Activated CD8-positive, alpha-beta T cell treated with anti-CD3 and anti-CD28 coated beads for 36 hours (primary cell): Measurements from ENCODE around the gene SOAT2. TPM values are rescaled to one million over a fixed set of nuclear protein-coding genes. Genes with fewer than 3 reads are reported as not detected.

Experiments
- ATAC-seq: fragments of 200-7000 bp; cut with Tn5 transposase; one replicate; pipeline ENCODE4 v1.10.0; 2021; ENCODE audit warnings: mild to moderate bottlenecking, moderate library complexity
- CTCF ChIA-PET: fragments of 350-600 bp; sonication (Branson Sonifier 250); formaldehyde crosslinking; loops from one replicate; lab custom pipeline; 2021; ENCODE audit warnings: antibody characterized with exemption; lab: Charles Lee
- POLR2A ChIA-PET: fragments of 350-600 bp; sonication (Branson Sonifier 250); formaldehyde crosslinking; loops from one replicate; lab custom pipeline; 2021; ENCODE audit warnings: antibody characterized with exemption; lab: Charles Lee
- DNase-seq: peaks from one replicate; pipeline ENCODE4 v3.0.0-alpha.2; 2020
- H3K27ac Mint-ChIP-seq: one replicate; pipeline ENCODE4 v1.8.0; 2021; ENCODE audit warnings: mild to moderate bottlenecking, mixed read lengths
- H3K27me3 Mint-ChIP-seq: one replicate; pipeline ENCODE4 v1.8.0; 2021; ENCODE audit warnings: mixed read lengths
- H3K36me3 Mint-ChIP-seq: one replicate; pipeline ENCODE4 v1.8.0; 2021; ENCODE audit warnings: low read depth, mixed read lengths
- H3K4me1 Mint-ChIP-seq: one replicate; pipeline ENCODE4 v1.8.0; 2021; ENCODE audit warnings: low read depth, mixed read lengths
- H3K4me3 Mint-ChIP-seq: one replicate; pipeline ENCODE4 v1.8.0; 2021; ENCODE audit warnings: mild to moderate bottlenecking, moderate library complexity, mixed read lengths
- H3K9me3 Mint-ChIP-seq: one replicate; pipeline ENCODE4 v1.8.0; 2021; ENCODE audit warnings: mixed read lengths
- intact Hi-C: fragments of 100-400 bp; cut with micrococcal nuclease; formaldehyde crosslinking; loops from one replicate; pipeline ENCODE4 v1.10.0; 2022
- total RNA-seq, 2 experiments: library from RNA; stranded (reverse); gene quantifications; one replicate each; pipeline ENCODE4 v1.2.3, GENCODE V29; 2021
- TF ChIP-seq, protein P1 (sequence below): fragments of 200-600 bp; IDR thresholded peaks from one replicate; pipeline ENCODE4 v1.8.0; 2022; ENCODE audit warnings: antibody characterized with exemption, mild to moderate bottlenecking

SOAT2 gene
- total RNA-seq, 2 experiments from 2014 or later, result 5.3 to 6.7 TPM

DNA sequence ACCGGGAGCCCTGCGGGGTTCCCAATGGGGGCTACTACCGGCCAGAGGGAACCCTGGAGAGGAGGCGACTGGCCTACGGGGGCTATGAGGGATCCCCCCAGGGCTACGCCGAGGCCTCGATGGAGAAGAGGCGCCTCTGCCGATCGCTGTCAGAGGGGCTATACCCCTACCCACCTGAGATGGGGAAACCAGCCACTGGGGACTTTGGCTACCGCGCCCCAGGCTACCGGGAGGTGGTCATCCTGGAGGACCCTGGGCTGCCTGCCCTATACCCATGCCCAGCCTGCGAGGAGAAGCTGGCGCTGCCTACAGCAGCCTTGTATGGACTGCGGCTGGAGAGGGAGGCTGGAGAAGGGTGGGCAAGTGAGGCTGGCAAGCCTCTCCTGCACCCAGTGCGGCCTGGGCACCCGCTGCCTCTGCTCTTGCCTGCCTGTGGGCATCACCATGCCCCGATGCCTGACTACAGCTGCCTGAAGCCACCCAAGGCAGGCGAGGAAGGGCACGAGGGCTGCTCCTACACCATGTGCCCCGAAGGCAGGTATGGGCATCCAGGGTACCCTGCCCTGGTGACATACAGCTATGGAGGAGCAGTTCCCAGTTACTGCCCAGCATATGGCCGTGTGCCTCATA, 43.7 kb upstream of the SOAT2 start:
- TF ChIP-seq, protein P1, sequence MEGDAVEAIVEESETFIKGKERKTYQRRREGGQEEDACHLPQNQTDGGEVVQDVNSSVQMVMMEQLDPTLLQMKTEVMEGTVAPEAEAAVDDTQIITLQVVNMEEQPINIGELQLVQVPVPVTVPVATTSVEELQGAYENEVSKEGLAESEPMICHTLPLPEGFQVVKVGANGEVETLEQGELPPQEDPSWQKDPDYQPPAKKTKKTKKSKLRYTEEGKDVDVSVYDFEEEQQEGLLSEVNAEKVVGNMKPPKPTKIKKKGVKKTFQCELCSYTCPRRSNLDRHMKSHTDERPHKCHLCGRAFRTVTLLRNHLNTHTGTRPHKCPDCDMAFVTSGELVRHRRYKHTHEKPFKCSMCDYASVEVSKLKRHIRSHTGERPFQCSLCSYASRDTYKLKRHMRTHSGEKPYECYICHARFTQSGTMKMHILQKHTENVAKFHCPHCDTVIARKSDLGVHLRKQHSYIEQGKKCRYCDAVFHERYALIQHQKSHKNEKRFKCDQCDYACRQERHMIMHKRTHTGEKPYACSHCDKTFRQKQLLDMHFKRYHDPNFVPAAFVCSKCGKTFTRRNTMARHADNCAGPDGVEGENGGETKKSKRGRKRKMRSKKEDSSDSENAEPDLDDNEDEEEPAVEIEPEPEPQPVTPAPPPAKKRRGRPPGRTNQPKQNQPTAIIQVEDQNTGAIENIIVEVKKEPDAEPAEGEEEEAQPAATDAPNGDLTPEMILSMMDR, result no peak
- Mint-ChIP-seq H3K9me3 (no peaks in the 10 kb centered on the region), H3K36me3 (no peaks in the 10 kb centered on the region), H3K27me3 (no peaks in the 10 kb centered on the region), H3K4me3 (no peak overlapping the region), H3K27ac (no peak overlapping the region), H3K4me1 (no peaks in the 10 kb centered on the region)
- ChIA-PET POLR2A (interaction anchor here (1.2 to 1.6 kb wide), 2 partner anchors 12 to 39 kb away, joined by 4 to 7 read pairs; no protein-coding TSS in a partner anchor), CTCF (no interaction called here)
- no peak for ATAC-seq
- intact Hi-C loops, result no loop called here
- DNase-seq, result no peak

DNA sequence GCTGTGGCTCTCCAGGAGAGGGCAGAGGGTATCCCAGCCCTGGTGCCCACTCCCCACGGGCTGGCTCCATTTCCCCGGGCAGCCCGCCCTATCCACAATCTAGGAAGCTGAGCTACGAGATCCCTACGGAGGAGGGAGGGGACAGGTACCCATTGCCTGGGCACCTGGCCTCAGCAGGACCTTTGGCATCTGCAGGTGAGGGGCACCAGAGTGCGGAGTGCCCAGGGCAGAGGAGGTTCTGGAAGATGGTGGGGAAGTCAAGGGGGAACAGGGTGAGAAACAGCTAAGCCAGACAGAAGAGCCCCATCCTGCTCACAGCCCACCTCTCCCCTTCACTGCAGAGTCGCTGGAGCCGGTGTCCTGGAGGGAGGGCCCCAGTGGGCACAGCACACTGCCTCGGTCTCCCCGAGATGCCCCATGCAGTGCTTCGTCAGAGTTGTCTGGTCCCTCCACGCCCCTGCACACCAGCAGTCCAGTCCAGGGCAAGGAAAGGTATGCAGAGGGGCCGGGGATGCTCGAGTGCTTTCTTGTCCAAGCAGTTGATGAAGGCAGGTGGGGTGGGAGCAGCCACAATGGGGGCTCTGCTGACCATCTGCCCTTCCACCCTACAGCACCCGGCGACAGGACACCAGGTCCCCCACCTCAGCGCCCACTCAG, 43.1 kb upstream of the SOAT2 start:
- no peak for DNase-seq
- Mint-ChIP-seq H3K27me3 (no peaks in the 10 kb centered on the region), H3K36me3 (peaks cover 2% of the 10 kb centered on the region), H3K9me3 (no peaks in the 10 kb centered on the region), H3K4me3 (no peak overlapping the region), H3K27ac (no peak overlapping the region), H3K4me1 (no peaks in the 10 kb centered on the region)
- intact Hi-C loops, result no loop called here
- POLR2A ChIA-PET, result interaction anchor here (0.8 to 1.6 kb wide), 5 partner anchors 13 to 39 kb away, joined by 4 to 7 read pairs (median 5); no protein-coding TSS in a partner anchor
- TF ChIP-seq, protein P1, result no peak
- CTCF ChIA-PET, result no interaction called here
- ATAC-seq, result no peak

DNA sequence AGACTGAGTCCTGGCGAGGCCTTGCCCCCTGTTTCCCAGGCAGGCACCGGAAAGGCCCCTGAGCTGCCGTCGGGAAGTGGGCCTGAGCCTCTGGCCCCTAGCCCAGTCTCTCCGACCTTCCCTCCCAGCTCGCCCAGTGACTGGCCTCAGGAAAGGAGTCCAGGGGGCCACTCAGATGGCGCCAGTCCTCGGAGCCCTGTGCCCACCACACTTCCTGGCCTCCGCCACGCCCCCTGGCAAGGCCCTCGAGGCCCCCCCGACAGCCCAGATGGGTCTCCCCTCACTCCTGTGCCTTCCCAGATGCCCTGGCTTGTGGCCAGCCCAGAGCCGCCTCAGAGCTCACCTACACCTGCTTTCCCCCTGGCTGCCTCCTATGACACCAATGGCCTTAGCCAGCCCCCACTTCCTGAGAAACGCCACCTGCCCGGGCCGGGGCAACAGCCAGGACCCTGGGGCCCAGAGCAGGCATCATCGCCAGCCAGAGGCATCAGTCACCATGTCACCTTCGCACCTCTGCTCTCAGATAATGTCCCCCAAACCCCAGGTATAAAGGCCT, 42.5 kb upstream of the SOAT2 start:
- H3K4me1 Mint-ChIP-seq, result peaks cover under 1% of the 10 kb centered on the region
- no peaks in the 10 kb centered on the region for H3K9me3 Mint-ChIP-seq
- H3K27me3 Mint-ChIP-seq, result no peaks in the 10 kb centered on the region
- POLR2A ChIA-PET, result interaction anchor here (0.6 to 1.8 kb wide), 6 partner anchors 10 to 42 kb away, joined by 3 to 7 read pairs (median 5); partner anchors contain the start of gene SOAT2
- H3K27ac Mint-ChIP-seq, result no peak overlapping the region
- CTCF ChIA-PET, result interaction anchor here (0.5 to 1.6 kb wide), 3 partner anchors 20 to 56 kb away, joined by 3 to 6 read pairs (median 4); partner anchors contain the start of gene SOAT2
- no peak for ATAC-seq
- intact Hi-C loops, result no loop called here
- H3K4me3 Mint-ChIP-seq, result no peak overlapping the region
- DNase-seq, result no peak
- TF ChIP-seq, protein P1, result no peak
- H3K36me3 Mint-ChIP-seq, result peaks cover 8% of the 10 kb centered on the region

DNA sequence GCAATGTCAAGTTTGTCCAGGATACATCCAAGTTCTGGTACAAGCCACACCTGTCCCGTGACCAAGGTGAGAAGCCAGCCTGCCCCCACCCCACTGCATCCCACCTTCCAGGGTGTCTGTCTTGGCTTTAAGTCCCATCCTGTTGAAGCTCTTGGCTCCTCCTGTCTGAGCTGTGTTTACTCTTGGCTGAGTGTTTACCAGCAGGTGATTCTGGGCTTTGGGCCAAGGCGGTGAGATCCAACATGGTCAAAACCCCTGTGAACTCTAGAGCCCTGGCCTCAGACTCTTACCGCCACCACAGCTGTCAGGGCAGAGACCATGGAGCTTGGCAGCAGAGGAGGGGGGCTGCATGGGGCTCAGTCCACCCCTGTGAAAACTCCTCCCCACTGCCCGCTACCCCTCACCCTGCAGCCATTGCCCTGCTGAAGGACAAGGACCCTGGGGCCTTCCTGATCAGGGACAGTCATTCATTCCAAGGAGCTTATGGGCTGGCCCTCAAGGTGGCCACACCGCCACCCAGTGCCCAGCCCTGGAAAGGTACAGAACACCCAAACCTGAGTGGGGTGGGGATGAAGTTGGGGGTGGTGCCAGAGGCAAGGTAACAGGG, 41.8 kb upstream of the SOAT2 start:
- H3K4me3 Mint-ChIP-seq, result no peak overlapping the region
- intact Hi-C loops, result no loop called here
- H3K27ac Mint-ChIP-seq, result no peak overlapping the region
- H3K27me3 Mint-ChIP-seq, result no peaks in the 10 kb centered on the region
- no peaks in the 10 kb centered on the region for H3K9me3 Mint-ChIP-seq
- POLR2A ChIA-PET, result interaction anchor here (0.6 to 1.8 kb wide), 6 partner anchors 10 to 286 kb away, joined by 3 to 7 read pairs (median 4); partner anchors contain the start of gene SOAT2
- H3K36me3 Mint-ChIP-seq, result peaks cover 15% of the 10 kb centered on the region
- H3K4me1 Mint-ChIP-seq, result peaks cover 7% of the 10 kb centered on the region
- CTCF ChIA-PET, result interaction anchor here (0.5 to 1.6 kb wide), 4 partner anchors 19 to 55 kb away, joined by 3 to 6 read pairs (median 4); partner anchors contain the start of gene SOAT2
- DNase-seq (no peak), ATAC-seq (peak; percentile 57)
- TF ChIP-seq, protein P1, result peak; percentile 11
